SW 1271 (cell line): ENCODE results near the gene POLR2J3.
"Not testable (repeated sequence)": the region's sequence is repeated elsewhere in the genome, so short reads cannot be mapped to it uniquely, and the experiment has no call there.

Experiments used
- DNase-seq, 2 experiments: peaks; one replicate each; lab custom pipeline; 2025; lab: John Stamatoyannopoulos, UW

The POLR2J3 gene

DNA sequence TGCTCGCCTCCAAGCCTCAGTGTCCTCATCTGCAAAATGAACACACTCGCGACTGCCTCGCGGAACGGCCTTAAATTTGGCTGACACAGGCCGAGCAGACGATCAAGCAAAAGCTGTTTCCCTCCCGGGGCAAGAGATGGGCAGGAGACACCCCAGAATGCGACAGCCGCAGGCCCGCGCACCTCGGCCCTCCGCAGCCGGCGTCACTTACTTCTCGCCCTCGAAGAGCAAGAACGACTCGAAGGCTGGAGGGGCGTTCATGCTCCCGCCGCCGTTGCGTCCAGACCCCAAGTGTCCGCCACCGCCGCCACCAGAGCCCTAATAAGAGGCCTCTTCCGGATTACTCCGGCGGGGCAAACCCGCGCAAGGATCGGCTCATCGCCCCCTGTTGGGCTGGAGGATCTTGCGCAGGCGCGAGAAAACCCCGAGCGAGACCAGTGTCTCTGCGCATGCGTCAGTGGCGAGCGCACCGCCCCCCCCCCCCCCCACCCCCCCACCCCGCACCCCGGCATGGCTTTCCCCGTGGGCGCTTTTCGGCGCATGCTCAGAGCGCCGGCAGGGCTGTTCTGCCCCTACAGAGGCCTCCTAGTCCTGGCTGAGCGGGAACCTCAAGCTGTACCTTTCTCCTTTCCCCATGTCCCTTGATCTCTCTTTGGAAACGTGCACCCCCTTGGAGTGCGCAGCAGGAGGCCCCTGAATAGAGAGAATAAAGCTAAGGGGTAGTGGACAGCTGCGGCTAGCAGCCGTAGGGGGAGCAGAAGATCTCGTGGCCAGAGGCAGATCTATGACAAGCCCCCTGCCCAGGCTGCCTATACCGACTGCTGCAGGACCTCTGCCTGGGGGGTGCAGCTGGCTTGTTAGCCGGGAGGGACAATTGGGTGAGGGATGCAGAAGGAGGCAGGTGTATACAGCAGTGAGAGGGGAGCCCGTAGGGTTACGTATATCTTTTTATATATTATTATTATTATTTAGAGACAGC lies at the start of gene POLR2J3:
TSS of gene POLR2J3 (minus strand) at position 323 of the 979 bp plus-strand sequence. CDS start at position 261, 62 bp downstream.
- not testable (repeated sequence) for DNase-seq

DNA sequence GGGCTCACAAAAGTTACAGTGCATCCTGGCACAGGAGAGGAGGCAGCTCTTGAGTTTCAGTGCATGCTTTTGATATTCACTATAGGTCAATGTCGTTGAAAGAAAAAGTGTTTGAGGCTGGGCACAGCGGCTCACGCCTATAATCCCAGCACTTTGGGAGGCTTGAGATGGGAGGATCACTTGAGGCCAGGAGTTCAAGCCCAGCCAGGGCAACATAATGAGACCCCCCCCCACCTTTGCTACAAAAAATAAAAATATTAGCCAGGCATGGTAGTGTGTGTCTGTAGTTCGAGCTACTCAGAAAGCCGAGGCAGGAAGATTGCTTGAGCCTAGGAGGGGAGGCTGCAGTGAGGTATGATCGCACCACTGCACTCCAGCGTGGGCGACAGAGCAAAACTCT lies 45.7 kb upstream of the POLR2J3 start:
- DNase-seq = not testable (repeated sequence)

DNA sequence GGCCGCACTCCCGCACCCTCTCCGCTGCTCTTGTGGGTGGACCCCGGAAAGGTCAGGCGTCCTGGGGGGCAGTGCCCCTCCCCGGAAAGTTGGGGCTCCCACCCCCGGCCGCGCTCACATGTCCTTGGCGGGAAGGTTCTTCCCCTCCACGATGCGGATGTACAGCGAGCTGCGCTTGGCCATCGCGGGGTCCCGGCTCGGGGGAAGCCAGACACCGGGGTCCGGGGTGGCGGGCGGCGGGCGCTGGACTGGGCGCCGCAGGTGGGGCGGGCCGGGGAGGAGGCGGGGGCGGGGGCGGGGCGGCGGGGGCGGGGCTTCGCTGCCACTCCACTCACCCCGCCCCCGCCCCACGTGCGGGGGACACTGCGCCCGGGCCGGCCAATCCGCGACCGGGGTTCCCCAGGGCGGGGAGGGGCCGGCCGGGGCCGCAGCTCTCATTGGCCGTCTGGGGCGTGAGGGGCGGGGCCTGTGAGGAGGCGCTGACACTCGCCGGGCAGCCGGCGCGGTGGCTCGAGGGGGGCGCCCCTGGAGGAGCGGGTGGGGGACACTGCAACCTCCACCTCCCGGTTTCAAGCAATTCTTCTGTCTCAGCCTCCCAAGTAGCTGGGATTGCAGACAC lies 44.2 kb upstream of the POLR2J3 start, which contains the start of gene RASA4:
TSS of gene RASA4 (minus strand) at position 250 of the 619 bp plus-strand sequence. CDS start at position 183, 67 bp downstream.
- not testable (repeated sequence) for DNase-seq

DNA sequence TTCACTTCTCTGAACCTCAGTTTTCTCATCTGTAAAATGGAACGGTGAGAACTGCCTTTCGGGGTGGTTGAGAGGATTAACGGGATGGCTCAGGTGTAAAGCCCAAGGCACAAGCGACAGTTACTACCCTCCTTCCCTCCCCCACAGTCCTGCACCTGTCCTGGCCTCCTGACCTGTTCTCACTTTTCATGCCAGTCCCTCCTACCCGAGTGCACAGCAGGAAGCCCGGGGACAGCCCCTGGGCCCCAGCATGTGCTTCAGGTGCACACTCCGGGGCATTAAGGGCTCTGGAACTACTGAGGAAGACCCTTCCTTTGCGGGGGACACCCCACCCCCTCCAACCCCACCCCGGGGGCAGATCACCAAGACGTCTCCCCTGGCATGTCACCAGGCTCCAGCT lies 43.5 kb upstream of the POLR2J3 start:
- DNase-seq = not testable (repeated sequence)

DNA sequence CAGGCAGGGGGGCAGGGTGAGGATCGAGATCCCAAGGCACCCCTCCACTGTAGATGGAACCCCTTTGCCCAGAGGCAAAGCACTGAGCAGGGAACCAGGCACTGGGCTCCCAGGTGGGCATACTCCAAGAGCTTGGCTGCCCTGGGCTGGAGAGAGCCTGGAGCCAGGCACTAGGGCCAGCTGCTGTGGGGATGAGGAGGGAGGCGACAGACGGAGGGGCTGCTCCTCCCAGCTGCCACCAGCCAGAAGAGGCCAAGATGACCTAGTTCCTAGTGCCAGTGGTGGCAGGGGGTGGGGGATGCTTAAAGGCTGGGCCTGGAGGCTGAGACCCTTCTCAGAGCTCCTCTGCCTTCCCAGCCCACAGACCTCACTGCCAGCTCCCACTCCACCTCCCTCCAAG lies 42.5 kb upstream of the POLR2J3 start:
- DNase-seq = not testable (repeated sequence)

DNA sequence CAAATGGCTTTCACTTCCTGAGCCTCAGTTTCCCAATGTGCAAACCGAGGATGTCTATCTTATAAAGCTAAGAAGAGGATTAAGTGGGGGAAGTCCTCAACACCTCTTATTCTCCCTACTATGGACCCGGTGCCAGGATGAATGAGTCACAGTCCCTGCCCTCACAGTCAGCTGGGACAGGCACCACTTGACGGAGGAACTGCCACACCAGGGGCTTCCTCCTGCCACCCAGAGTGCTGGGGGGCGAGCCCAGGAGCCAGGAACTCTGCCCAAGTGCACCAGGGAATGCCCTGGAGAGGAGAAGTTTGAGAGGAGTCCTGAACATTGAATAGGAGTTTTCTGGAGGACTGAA lies 41.9 kb upstream of the POLR2J3 start:
- not testable (repeated sequence) for DNase-seq

DNA sequence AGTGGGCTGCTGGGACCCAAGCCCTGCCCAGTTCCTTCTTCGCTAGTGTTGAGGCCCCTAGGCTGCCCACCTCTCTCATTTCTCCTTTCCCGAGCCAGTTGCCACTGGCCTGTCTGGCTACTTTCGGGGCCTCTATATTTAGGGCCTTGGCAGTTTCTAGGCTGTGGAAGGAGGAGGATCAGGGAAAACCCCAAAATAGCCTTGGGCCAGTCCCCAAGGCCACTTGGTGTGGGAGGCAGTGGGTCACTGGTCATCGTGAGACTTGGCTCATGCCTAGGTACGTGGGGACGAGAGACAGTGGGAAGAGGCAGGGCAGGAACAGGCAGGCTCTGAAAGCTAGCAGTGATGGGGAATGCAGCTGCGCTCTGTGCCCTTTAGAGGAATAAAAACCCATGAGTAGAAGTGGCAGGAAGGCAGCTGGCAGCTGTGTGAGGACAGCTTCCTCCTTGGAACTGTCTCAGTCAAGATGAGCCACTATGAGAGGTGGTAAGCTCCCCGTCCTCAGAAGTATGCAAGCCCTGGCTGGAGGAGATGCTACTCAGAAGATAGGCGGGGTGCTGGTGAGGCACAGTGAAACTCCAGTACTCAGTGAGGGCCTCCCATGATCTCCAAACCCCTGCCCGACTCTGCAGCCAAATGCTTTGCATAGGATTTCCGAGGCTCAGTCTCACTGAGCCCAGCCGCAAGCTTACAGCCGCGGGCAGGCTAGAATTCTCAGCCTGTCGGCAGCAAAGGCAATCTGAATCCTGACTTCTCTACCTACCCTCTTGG lies 41.4 kb upstream of the POLR2J3 start:
- DNase-seq = not testable (repeated sequence)

DNA sequence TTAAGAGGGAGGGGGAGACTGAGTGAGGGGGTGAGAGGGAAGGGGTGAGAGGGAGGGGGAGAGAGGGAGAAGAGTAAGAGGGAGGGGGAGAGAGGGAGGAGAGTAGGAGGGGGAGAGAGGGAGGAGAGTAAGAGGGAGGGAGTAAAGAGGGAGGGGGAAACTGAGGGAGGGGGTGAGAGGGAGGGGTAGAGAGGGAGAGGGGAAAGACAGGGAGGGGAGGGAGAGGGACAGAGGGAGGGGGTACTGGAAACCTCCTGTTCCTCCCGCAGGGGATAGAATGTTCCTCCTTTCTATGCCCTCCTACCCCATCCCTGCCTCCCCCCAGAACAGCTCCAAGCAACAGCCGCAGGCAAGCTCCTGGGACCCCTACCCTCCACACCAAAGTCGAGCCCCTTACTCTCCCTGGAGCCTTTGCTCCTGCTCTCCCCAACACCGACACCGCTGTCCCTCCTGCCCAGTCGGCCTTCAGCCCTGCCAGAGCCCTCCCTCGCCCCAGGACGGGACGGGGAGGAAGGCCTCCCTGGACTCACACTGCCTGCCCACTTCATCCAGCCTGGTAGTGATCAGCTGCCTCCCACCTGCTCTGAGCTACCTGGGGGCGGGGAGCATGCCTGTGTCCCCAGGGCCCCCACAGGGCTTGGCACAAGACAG lies 39.4 kb upstream of the POLR2J3 start:
- not testable (repeated sequence) for DNase-seq

DNA sequence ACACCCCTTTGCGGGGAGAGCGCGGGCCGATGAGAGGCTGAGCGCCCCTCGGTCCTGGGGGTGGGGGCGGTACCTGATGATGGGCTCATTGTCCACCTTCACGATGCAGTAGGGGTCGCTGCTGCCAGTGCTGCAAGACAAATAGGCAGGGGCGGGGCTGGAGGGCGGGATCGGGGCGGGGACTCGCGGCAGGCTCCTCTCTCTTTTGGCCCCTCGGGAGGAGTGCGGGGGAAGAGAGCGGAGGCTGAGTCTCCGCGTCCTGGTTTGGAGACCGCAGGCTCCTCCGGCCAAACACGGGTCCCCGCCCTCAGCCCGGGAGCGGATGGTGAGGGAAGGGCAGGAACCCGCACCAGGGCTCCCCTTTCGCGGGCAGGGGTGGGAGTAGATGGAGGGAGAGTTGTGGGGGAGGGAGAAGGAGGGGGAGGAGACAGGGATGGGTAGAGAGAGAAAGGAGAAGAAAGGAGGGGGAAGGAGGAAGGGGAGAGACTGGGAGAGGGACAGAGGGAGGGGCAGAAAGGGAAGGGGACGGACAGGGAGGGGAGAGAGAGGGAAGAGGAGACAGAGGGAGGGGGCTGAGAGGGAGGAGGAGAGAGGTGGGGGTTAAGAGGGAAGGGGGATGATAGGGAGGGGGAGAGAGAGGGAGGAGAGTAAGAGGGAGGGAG lies 38.8 kb upstream of the POLR2J3 start:
- not testable (repeated sequence) for DNase-seq

DNA sequence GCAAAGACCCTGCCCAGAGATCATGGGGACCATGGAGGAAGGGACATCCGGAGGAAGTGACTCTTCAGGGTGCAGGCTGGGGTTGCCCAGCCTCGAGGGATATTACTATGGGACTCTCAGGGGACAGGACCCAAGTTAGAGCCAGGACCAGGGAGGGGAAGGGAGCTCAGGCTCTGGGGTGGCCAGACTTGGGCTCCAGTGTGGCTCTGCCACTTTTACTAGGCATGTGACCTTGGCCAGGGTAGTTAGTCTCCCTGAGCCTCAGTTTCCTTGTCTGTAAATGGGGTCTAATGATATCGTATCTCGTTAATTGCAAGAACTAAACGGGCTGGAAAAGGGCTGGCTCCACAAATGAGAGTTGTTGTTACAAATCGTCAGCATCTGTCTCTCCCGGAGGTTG lies 38.1 kb upstream of the POLR2J3 start:
- not testable (repeated sequence) for DNase-seq

DNA sequence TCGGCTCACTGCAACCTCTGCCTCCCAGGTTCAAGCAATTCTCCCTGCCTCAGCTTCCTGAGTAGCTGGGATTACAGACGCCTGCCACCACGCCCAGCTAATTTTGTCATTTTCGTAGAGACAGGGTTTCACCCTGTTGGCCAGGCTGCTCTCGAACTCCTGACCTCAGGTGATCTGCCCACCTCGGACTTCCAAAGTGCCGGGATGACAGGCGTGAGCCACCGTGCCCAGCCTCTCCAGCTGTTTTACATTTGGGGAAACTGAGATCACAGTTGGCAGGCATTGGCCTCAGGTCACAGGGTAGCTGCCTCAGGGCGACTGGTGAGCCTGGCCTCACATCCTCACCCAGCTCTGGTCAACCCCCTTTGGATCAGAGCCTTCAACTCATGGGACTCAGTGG lies 37.4 kb upstream of the POLR2J3 start:
- not testable (repeated sequence) for DNase-seq

DNA sequence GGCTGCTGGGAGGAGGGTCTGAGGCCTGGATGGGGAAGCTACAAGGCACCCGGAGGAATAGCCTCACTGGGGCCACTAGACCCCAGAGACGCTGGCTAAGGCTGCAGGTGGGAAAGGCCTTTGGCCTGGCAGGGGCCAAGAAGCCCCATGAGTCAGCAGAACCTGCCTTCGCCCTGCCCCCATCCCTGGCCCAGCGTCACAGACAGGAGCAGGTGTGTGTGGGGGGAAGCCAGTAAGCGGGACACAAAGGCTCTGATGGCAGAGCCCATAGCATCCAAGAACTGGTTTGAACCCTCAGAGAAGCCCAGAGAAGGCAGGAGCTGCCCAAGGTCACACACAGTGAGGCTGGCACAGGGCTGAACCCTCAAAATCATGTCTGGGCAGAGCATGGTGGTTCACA lies 34.5 kb upstream of the POLR2J3 start:
- DNase-seq = not testable (repeated sequence)

DNA sequence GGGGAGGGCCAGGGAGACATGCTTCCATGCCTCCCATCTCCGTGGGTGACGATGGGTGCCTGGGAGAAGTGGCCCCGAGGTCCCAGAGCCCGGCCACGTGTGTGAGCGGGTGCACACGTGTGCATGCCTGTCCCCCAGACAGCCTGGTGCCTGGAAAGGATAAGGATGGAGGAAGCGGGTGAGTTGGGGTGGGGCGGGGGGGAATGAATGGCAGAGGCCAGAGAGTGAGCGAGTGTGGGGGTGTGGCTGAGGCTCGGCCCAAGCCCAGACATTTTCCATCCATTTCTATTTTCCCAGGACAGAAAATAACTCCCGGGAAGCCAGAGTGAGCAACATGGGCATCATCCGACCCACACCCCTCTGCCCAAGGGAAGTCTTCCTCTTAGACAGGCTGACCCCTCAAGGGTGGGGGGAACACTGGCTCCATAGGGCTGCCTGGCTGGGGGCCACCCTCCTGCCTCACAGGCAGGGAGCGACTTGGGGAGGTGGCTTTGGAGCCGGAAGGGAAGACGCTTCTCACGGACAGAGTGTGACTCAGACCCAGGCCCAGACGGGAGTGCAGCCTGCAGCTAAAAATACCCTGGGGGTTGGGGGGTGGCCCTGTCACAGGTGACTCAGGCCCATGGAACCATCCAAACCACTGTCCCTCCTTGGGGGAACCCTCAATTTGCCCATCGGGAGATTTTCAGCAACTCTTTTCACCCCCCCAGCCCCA lies 32.2 kb upstream of the POLR2J3 start:
- DNase-seq = not testable (repeated sequence)

DNA sequence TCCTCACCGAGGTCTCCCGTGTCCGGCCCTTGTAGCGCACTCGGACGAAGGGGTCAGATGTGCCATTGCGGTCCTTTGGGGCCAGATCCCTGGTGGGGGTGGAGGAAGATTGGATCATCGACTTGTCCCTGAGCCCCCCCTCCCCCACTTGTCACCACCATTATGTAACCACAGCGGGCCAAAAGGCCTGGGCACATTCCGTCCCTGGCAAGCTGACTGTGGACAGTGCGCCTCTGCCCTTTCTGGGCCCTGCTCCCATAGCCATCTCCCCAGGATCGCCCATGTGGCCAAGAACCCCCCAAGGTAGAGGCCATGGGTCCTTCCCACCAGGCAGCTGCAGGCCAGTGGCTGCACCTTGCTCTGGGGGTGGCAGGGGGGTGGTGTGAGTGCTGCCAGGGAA lies 29.9 kb upstream of the POLR2J3 start:
- not testable (repeated sequence) for DNase-seq

DNA sequence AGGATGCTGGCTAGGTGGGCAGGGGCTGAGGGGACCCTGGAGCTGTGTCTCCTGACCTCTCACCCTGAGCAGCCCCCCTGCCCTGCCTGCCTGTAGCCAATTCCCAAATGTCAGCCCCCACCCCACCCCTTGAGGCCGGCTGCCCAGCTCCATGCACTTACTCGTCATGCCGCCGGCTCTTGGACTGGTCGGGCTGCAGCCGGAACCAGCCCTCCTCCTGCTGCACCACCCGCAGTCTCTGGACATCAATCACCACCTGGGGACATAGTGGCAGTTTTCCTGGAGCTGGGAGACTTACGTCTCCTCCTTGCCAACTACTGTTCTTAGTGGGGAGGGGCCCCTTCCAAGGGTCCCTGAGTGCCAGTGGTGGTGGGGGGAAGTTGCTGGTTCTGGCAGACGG lies 27.3 kb upstream of the POLR2J3 start:
- DNase-seq = not testable (repeated sequence)

DNA sequence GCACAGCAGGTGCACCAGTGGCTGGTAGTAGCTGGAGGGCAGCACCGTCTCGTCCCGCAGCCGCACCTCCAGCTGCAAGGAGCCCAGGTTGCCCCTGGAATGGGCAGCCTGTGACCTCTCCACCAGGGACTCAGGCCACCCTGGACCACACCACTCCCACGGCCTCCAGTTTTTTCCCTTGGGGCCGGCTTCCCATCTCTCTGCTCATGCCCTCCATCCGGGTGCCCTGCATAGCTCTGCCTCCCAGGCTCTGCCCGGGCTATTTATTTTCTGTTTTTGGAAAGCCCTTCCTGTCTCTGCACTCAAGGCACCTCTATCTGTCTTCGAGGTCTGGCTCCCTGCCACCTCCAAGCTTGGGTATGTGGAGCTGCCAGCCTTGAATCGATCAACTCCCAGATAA lies 23.7 kb upstream of the POLR2J3 start:
- DNase-seq = not testable (repeated sequence)

DNA sequence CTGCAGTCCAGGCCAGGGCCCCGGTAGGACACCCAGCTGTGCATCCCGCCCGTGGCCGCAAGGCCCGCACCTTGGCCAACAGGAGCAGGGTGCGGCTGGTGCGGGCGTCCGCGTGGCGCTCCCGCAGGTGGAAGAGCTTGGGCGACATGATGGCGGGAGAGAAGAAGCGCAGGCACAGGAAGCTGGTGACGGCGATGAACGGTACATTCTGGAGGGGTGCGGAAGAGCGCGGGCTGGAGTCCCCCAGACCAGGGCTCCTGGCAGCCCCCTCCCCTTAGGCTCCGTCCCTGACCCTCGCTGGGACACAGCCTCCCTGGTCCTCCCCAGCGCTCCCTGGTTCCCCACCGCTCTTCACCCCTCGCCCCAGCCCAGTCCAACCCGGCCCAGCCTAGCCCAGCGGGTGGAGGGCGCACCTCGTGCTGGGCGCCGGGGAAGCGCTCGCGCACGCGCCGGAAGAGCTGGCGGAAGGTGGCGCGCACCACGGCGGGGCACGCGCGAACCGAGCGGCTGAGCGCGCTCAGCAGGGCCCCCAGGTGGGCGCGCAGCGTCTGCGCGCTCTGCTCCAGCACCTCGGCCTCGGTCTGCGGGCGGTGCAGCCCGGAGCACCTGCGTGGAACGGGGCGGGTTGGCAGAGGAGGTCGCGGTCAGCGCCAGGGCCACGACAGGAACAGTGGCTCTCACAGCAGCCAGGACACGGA lies 21.4 kb upstream of the POLR2J3 start:
- DNase-seq = not testable (repeated sequence)

DNA sequence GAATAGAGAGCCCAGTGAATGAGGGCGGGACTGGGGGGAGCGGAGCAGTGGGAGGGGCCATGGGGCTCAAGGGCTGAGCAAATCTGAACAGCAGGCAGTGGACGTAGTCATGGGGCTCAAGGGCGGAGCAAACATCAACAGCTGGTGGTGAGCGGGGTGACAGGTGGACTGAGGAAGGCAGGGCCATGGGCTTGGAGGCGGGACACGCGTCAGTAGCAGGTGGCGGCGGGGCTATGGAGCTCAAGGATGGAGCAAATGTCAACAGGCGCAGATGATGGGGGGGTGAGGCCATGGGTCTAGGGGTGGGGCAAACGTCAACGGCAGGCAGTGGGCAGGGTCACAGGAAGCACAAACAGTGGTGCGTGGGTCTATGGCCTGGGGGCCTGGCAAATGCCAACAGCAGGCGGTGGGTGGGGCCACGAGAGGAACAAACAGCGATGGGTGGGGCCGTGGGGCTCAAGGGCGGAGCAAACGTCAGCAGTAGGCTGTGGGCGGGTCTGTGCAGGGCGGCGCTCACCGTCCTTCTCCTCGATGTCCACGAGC lies 20.2 kb upstream of the POLR2J3 start:
- not testable (repeated sequence) for DNase-seq

DNA sequence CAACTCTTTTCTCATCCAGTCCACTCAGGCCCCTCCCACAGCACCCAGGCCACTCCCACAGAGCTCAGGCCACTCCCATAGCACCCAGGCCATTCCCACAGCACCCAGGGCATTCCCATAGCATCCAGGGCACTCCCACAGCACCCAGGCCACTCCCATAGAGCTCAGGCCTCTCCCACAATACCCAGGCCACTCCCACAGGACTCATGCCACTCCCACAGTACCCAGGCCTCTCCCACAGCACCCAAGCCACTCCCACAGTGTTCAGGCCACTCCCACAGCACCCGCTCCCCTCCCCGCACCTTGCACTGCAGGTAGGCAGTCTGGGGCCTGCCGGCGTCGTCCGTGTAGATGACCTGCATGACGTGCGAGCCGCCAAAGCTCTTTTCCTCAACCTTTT lies 17.5 kb upstream of the POLR2J3 start:
- DNase-seq = not testable (repeated sequence)
